IMR-90 (cell line): ENCODE data around the gene PARD3.

Experiments
- BHLHE40 ChIP-seq: fragments of 150-350 bp; IDR thresholded peaks from 2 replicates; pipeline ENCODE4 v1.6.1; 2016; ENCODE audit warnings: mild to moderate bottlenecking, low read depth, low read length
- CTCF ChIP-seq: conservative IDR thresholded peaks from 2 replicates; pipeline ENCODE4 v1.5.1; 2012; ENCODE audit warnings: mild to moderate bottlenecking, low read depth, low read length, improper control_type of control experiment
- FOS ChIP-seq: fragments of 150-350 bp; IDR thresholded peaks from 2 replicates; pipeline ENCODE4 v1.6.1; 2016; ENCODE audit warnings: low read depth, low read length
- MAFK ChIP-seq: IDR thresholded peaks from 2 replicates; pipeline ENCODE4 v1.6.1; 2012; ENCODE audit warnings: low read depth, low read length, improper control_type of control experiment
- POLR2A ChIP-seq: IDR thresholded peaks from 2 replicates; pipeline ENCODE4 v1.6.1; 2012; ENCODE audit warnings: mild to moderate bottlenecking, low read depth, low read length
- TF ChIP-seq, protein P1 (sequence below): fragments of 150-350 bp; IDR thresholded peaks from 2 replicates; pipeline ENCODE4 v1.6.1; 2016; ENCODE audit warnings: low read depth, mild to moderate bottlenecking, low read length, moderate library complexity, borderline replicate concordance

- TF ChIP-seq MAFK (no peak), FOS (no peak), CTCF (no peak), BHLHE40 (no peak), POLR2A (no peak)
- TF ChIP-seq, protein P1, sequence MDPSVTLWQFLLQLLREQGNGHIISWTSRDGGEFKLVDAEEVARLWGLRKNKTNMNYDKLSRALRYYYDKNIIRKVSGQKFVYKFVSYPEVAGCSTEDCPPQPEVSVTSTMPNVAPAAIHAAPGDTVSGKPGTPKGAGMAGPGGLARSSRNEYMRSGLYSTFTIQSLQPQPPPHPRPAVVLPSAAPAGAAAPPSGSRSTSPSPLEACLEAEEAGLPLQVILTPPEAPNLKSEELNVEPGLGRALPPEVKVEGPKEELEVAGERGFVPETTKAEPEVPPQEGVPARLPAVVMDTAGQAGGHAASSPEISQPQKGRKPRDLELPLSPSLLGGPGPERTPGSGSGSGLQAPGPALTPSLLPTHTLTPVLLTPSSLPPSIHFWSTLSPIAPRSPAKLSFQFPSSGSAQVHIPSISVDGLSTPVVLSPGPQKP = no peak
Measured at GRCh38 chr10:34469446-34469845, 345.6 kb downstream of the PARD3 start.
